Stimulated activated CD4-positive, alpha-beta T cell treated with anti-CD3 and anti-CD28 coated beads, TNF-alpha, amount 100 ng/mL, for 1 hour (primary cell): ENCODE results near the gene IGIP.
A peak's percentile ranks its signal among the peaks of the same experiment; 100 is the strongest.

Experiments
- DNase-seq, 3 donors: peaks; one replicate each; pipeline ENCODE4 v3.0.0-alpha.2; 2020; ENCODE audit warnings: low read depth in 3 of 3, low spot score in 1 of 3

The IGIP gene

GRCh38 chr5:140111011-140111858, 14.5 kb upstream of the IGIP start:
- no peak for DNase-seq

- DNase-seq = no peak
Observed at GRCh38 chr5:140111859-140112551, 13.7 kb upstream of the IGIP start.

GRCh38 chr5:140112685-140113179, 13.0 kb upstream of the IGIP start:
- DNase-seq = no peak

DNA sequence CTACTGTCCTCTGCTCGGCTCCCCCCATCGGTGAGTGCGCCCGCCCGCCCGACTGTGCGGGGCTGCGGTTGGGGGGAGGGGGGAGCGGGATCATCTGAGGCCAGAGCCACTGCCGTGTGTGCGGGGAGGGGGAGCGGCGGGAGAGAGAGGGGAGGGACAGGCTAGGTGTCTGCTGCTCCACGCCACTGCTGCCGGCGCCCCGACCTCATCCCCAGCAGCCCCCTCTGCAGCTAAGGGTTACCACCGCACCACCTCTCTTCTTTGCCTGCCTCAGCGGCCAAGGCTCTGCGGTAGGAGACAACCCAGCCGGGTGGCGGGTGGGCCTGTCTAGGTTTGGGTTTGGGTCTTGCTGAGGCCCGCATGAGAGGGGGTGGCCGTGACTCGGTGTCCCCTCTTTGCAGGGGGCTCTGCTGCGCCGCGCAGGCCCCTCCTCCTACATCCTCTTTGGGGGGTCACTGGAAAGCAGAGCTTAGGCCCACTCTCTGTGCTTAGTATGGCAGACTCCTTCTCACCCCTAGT, 12.5 kb upstream of the IGIP start:
- DNase-seq = no peak

DNA sequence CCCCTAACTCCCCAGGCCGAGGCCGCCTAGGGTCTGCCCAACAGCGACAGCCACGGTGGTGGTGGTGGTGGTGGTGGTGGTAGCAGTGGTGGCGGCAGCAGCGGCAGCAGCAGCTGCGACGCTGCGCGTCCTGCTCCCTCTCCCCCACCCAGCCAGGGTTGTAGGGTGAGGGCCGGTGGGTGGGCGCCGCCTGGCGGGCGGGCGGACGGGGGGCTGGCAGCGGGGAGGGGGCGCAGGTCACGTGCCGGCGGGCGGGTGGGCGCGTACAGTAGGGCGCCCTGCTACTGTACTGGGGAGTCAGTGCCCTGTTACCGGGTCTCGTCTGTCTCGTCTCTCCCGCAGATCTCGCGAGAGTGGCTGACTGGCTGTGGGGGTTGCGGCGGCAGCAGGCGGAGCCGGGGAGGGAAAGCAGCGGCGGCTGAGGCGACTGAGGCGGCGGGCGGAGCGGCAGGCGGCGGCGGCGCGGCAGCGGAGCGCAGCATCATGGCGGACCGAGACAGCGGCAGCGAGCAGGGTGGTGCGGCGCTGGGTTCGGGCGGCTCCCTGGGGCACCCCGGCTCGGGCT, 12.0 kb upstream of the IGIP start, which contains the start of gene PURA:
Gene PURA (plus strand): TSS at position 411 of the 565 bp plus-strand sequence. CDS start 73 bp downstream, at position 484.
- peak; percentile 88 to 95 (median 95) for DNase-seq

DNA sequence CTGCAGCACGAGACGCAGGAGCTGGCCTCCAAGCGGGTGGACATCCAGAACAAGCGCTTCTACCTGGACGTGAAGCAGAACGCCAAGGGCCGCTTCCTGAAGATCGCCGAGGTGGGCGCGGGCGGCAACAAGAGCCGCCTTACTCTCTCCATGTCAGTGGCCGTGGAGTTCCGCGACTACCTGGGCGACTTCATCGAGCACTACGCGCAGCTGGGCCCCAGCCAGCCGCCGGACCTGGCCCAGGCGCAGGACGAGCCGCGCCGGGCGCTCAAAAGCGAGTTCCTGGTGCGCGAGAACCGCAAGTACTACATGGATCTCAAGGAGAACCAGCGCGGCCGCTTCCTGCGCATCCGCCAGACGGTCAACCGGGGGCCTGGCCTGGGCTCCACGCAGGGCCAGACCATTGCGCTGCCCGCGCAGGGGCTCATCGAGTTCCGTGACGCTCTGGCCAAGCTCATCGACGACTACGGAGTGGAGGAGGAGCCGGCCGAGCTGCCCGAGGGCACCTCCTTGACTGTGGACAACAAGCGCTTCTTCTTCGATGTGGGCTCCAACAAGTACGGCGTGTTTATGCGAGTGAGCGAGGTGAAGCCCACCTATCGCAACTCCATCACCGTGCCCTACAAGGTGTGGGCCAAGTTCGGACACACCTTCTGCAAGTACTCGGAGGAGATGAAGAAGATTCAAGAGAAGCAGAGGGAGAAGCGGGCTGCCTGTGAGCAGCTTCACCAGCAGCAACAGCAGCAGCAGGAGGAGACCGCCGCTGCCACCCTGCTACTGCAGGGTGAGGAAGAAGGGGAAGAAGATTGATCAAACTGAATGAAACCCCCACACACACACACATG, 11.2 kb upstream of the IGIP start:
- peak in 1 of 3 donors; percentile 11 for DNase-seq

GRCh38 chr5:140115186-140115500, 10.6 kb upstream of the IGIP start:
- no peak for DNase-seq

DNA sequence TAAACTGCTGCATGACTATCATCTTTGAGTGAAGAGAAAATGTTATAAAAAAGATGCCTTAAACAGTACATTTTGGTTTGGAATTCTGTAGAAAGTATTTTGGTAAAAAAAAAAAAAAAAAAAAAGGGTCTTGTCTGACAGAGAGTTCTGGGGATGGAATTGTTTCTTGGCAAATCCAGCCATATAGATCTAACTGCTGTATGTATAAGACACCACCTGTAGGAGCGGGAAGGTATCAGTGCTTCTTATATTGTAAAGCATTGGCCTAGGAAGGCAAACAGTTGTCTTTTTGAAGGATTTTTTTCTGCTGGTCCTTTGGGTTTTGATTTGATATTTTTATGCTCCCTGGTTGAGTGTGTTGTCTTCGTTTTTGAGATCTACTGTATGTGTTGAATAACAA, 9.0 kb upstream of the IGIP start:
- DNase-seq = no peak

DNA sequence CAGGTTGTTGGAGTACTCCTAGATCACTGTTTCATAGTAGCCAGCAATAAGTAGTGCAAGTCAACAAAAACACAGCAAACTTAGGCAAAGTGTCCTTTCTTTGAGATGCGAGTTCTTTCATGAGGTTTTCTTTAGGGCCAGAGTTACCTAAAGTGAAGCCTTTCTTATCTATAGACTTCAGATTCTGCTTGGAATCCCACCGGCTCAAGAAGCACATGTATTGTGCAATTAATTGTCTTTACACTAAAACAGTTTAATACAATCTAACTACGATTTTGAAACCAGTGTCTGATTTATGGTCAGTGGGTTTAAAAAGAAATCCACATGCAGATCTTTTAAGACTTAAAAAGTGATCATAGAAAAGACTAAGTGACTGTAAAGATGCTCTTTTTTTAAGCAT, 8.2 kb upstream of the IGIP start:
- no peak for DNase-seq

- no peak for DNase-seq
Observed at GRCh38 chr5:140118302-140118936, 7.3 kb upstream of the IGIP start.

- DNase-seq = no peak
Observed at GRCh38 chr5:140126315-140127012, 727 bp downstream of the IGIP start.

DNA sequence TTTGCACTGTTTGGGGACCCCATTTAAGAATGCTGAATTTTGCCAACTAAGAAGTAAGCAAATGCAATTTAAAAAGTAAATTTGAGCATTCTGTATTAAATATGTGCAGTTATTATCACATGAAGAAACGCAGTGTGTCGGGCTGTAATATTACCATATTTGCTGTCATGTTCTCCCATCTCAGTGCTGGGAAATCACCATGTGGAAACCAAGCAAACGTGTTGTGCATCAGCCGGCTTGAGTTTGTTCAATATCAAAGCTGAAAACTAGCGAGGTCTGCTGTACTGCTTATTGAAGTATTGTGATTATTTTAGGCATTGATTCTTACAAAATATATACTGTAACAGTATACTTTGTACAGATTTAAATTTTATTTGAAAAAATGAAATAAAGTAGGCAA, 2.6 kb downstream of the IGIP start:
- DNase-seq = no peak

DNA sequence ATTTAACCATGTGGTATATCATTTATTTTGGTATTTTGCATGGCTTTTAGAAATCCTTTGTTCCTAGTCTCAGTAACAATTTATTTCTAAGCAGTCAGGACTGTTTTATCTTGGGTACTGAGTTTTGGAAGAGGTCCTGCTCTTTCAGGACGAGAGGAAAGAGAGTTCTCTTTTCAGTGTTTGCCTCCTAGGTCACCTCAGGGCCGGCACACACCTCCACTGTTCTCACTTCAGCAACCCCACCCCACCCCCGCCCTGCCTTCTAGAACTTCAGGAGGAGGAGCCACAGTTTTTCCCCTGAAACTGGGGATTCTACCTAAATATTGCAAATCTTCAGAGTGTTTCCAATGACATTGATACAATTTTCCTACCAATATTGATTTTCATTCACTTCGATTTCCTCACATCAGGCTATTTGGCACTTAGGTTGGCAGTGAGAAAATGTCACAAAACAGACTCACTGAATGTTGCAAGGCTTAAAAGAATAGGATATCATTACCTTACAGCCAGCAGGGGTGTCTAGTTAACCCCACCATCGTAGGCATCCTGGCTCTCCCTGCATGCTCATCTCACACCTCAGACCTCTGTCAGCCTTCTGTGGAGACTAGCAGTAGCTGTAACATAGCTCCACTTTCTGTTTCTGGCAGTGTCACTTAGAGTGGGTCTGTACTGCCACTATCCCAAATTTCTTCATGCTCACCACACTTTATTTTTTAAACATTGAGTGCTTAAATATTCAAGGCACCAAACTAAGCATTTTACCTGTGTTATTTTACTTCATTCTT, 5.4 kb downstream of the IGIP start:
- DNase-seq = no peak

DNA sequence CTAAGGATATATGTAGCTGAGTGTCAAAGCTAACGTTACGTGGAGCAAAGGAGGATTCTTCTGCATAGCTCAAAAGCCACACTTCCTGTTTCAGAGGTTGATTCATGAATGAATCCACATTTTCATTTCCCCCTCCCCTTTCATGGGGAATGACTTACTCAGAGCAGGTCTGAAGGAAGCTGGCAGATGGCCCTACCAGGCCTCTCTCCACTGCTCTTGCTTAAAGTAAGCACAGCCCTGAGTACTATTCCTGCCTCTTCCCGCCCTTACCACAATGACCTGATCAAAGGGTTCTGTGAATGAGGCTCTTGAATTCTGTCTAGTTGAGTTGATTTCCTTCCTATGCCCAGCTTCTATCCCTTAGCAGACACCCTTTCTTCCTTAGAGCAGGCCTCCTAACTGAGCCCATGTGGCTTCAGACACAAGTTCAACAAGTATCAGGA, 6.3 kb downstream of the IGIP start:
- no peak for DNase-seq

DNA sequence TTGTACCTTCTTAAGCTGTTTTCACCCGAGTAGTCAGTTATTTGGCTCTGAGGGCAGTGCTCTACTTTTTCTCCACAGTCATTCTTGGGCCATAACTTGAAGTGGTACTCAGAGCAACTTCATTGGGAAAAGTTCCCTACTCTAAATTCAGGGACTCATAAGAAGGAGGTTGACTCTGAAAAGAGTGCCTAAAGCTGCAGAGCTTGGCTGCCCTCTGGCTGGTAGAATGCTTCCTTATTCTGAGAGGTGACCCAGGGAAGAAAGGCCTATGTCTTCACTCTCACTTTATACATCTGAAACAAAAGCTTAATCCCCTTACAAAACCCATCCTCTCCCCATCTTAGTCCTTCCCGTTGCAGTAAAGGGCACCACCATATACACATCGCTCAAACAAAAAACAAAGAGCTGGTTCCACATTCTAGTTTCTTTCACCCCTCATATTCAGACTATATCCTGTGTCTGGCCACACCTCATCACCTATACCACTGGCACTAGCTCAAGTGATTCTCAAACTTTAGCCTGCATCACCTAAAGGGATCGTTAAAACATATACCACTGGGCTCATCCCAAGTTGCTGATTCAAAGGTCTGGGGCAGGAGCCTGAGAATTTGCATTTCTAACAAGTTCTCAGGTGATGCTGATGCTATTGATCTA, 7.9 kb downstream of the IGIP start:
- no peak for DNase-seq

DNA sequence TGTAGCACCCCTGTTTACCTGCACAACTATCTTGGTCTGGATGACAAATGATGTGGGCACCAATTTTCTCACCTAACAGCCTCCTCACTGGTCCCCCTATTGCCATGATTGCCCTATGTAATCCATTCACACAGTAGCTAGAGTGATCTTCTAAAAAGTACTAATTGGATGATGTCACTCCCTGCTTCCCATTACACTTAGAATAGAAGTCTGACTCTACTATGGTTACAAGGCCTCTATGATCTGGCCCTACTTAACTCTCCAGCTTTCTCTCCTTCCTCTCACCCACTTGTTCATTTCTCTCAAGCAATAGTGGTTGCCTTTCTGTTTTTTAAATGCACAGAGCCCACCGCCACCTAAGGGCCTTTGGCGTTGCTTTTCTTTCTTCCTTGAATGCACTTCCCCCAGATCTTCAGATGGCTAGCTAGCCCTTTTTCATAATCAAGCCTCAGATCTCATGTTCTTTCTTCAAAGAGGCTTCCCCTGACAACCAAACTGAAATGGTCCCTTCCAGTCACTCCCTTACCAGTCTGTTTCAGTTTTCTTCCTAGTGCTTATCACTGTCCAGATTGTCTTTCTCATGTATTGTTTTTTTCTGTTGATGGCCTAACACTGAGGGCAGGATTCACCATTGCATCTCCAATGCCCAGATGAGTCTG, 8.7 kb downstream of the IGIP start:
- no peak for DNase-seq

DNA sequence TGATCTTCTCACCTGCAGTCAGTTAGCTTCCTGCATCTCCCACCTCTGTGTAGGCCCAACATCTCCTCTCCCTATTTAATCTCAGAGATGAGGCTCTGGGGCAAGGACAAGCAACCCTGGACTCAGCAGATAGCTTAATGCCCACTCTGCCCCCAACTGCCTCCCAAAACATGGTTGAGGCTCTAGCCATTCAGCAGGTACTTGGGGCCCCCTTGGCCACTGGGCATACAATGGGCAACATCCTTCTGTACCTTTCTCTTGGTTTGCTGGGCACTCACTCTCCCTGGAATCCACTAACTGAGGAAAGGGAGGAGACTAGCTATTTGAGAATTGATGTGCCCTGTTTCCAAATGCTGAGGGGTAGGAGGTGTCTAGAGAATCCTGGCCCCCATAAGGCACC, 9.4 kb downstream of the IGIP start:
- no peak for DNase-seq

DNA sequence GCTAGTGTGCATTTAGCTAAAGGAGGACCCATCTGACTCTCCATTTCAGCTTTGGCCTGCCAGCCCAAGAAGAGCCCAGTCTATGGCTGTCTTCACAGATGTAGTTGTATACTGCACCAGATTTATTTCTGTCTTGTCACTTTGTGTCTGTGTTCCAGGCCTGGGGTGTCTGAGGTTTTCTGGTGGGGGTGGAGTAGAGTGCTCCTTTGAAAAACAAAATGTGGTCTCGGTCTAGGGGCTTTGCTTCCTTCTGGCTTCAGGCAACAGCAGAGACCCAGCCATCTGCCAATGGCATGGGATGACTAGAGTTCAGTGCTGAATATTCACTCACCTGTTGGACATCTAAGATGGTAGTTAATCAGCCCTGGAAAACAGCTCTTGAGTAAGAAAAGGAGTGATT, 10.9 kb downstream of the IGIP start:
- no peak for DNase-seq
